GM19351 (cell line): ENCODE data around the gene CTNNAL1.
"Not testable (repeated sequence)": the region's sequence is repeated elsewhere in the genome, so short reads cannot be mapped to it uniquely, and the experiment has no call there.

Experiments used
- ATAC-seq: cut with Tn5 transposase; IDR thresholded peaks from one replicate; pipeline ENCODE4 v1.9.1; 2021; ENCODE audit warnings: mild to moderate bottlenecking, moderate library complexity; ENCODE audit not compliant: unreplicated experiment

The CTNNAL1 gene

DNA sequence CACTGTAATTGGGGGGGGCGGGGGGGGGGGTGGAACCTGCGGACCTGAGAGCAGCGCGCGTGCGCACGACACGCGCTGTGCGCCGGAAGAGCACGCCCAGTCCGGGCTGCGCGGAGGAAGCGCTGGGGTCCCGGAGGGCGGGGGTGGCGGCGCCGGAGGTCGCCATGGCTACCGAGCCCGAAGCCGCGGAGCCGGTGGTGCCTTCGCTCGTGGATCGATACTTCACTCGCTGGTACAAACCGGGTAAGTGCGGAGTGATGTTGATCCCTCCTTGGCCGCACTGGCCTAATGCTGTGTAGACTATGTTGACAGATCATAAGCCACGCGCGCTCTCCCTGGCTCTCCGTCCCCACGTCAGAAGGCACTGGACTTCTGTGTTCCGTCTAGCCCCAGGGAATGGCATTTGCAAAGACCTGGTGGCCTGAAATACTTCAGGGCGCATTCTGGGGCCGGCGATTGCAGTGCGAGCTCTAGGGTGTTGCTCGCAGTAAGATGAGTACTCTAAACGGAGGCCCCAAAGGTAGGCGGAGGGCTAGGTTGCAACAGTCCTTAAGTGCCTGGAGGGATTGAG lies 78.9 kb downstream of the CTNNAL1 start, which contains the start of gene ABITRAM:
Gene ABITRAM, plus strand, starts transcription at position 78 of the 571 bp plus-strand sequence. Its CDS starts 87 bp downstream, at position 165.
- peak; percentile 79 for ATAC-seq

DNA sequence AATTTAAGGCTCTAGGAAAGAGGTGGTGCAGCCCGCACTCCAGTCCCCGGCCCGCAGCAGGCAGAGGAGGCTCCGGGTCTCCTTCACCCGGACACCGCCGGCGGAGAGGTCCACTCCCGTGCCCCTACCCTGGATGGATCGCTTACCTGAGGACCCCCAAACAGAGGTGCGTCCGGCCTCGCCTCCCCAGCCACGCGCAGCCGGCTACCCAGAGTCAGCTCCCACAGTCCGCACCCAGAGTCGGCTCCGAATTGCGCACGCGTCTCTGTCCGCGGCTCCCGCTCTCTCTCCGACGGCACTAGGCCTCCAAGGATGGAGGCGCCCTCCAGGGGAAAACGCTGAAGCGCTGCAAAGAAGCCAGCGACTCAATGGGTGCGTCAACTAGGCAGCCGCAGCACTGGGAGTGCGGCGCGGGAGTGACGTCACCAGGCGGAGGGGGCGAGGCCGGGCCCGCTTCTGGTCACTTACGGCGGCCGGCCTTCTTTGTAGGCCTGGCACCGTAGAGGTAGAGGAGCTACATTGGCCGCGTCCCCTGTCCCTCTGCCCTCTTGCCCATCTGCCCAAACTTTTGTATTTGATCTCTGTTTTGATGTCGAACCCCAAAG lies 79.5 kb downstream of the CTNNAL1 start, which contains the start of gene ELP1:
Gene ELP1, minus strand, starts transcription at position 407 of the 605 bp plus-strand sequence. CDS start 2,978 bp downstream, outside the sequence.
- peak; percentile 86 for ATAC-seq

DNA sequence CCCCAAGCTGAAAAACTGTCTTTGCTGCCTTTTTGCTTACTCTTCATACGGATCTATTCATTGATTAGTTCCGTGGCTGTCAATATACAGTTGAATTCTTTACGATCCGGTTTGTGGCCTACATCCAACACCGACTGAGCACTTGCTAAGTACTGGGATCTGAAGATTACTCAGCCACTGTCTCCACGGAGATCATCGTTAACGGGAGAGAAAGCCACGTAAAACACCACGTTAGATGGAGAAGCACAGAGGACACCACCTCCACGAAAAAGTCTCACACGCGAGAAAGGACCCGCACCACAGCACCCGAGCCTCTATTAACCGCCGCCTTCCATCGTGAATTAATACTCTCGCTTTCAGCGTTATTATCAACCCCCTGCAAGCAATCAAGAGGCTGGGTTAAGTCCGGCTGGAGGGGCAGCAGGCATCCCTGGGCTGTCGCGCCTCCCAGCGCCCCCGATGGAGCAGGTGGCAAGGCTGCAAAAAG lies 80.0 kb downstream of the CTNNAL1 start:
- no peak for ATAC-seq

DNA sequence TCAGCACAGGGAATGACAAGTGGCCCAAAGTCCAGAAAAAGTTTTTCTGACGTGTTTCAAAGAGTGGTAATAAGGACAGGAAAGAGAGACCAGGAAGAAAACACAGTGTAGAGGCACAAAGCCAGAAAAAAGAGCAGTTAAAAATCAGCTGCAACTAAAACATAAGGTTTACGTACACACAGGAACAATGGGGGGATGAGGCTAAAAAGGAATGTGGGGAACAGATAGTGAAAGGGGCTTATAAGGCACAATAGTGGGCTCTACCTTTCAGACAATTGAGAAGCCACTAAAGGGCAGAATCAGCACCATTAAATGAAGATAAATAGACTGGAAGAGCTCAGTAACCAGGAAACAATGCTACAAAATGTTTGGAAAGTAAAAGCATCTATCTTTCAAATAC lies 84.9 kb downstream of the CTNNAL1 start:
- ATAC-seq: no peak

DNA sequence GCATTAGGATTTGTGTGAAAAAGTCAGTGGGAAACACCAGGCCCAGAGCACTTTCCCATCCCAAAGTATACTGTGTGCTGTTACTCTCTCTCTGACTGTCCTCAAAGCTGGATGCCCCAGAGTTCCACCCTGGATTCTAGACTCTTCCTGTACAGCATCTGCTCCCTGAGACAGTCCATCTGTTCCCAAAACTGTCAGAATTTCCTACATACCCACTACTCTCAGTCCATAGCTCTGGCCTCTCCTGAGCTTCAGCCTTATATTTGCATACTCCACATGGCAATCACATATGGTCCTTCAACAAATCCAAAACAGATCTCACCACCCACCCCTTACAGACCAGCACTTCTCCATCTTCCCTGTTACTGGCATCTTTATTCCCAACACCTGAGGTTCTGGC lies 88.8 kb downstream of the CTNNAL1 start:
- no peak for ATAC-seq

DNA sequence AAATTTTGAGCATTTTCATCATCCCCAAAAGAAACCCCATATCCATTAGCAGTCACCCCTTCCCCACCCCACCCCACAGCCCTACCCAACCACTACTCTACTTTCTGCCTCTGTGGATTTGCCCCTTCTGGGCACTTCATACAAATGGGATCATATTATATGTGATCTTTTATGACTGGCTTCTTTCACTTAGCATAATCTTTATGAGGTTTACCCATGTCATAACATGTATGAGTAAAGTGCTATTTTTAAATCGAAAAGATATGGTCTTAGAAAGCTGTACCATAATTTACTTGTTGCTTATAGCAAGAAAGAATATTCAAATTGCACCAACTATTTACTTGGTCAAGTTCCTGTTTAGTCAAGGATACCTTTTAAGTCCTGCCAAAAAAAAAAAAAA lies 92.1 kb downstream of the CTNNAL1 start:
- no peak for ATAC-seq

DNA sequence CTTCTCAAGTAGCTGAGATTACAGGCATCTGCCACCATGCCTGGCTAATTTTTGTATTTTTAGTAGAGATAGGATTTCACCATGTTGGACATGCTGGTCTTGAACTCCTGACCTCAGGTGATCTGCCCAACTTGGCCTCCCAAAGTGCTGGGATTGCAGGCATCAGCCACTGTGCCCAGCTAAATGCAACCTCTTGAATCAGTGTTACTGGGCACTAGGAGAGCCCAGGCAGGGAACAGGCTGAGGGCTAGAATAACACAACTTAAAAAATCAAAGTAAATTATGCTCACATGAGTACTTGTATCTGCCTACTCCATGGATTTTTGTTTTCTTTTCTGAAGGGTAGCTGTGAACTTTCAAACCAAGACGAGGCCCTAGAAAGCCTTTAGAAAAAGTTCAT lies 92.9 kb downstream of the CTNNAL1 start:
- ATAC-seq: not testable (repeated sequence)

DNA sequence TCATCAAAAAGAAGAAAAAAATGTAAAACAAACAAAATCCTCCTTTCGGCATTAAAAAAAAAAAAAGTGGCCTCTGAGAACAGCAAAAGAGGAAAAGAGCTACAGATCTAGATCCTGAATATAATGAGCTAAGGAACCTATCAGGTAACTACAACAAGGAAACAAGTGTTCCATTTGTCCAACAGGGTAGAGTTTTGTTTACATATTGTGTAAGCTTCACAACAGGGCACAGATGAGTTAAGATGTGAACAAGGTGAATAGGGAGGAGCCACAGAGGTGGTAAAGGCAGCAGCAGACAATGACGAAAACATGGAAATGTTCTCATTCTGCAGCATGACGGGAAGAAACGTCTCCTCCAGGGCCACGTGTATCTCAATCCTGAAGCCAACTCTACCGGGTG lies 93.8 kb downstream of the CTNNAL1 start:
- ATAC-seq: no peak

DNA sequence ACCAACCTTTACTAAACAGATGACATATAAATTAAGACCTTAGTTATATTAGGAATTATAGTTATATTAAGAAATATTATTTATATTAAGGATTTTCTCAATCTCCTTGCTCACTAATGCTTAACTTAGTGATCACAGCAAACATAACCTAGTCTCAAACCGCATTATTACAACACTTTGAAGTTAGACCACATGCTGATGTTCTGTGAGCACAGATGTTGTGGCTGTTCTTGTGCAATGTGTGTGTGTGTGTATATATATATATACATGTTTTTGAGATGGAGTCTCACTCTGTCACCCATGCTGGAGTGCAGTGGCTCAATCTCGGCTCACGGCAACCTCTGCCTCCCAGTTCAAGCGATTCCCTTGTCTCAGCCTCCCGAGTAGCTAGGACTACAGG lies 99.9 kb downstream of the CTNNAL1 start:
- no peak for ATAC-seq

DNA sequence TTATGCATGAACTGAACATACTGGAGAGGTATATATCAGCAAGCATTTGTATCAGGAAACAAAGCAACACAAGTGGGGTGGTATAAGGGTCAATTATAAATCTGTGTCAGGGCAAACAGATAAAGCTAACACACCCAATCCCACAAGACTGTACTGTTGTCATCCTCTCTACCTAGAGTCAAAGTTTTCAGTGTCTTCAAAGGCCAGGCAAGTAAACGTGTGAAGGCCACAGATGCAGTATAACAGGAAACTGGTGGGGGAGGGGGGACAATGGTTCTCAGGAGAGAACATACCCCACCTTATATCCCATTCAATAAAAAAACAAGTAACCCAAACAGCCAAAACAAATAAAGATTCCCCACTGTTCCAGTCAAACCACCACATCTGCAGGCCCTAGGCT lies 101.5 kb downstream of the CTNNAL1 start:
- ATAC-seq: no peak

DNA sequence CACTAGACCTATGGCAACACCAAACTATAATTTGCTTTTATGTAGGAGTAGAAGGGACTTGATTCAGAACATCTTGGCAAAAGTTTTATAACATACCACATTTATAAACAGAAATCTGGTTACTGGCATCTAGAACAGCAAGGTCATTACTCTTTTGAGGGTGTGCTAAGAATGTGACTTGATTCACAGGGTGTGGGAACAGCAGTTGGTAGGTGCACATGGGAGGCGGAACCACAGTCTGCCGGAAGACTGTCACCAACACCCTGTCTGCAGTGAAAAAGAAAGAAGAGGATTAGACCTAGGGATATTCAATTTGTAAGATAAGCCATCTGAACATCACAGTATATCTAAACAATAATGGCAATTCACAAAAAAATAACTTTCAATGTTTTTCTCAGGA lies 102.4 kb downstream of the CTNNAL1 start:
- ATAC-seq: no peak

DNA sequence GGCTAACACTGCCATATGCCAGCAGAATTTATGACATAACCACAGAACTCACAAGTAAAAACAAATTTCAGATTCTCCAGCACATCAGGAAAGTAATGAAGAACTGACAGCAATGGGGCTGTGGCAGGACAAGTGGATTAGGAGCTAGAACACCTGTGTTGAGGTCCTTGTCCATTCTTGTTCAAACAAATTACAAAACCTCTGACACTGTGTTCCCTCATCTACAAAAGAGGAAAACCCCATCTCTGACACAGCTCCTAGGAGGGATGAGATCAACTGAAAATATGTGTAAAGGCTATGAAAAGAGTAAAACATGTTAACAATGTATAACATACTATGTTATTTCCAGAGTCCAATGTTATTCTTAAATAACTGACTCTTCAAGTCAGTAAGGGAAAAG lies 102.9 kb downstream of the CTNNAL1 start:
- no peak for ATAC-seq

DNA sequence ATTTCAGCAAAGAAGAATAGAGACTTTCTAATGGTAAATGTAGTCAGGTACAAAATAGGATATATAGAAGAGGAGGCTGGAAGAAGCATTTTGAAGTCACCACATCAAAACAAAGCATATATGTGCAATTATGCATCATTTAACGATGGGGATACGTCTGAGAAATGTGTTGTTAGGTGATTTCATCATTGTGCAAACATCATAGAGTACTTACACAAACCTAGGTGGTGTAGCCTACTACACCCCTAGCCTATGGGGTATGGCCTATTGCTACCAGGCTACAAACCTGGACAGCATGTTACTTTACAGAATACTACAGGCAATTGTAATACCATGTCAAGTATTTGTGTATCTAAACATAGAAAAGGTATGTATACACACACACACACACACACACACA lies 107.8 kb downstream of the CTNNAL1 start:
- ATAC-seq: no peak

DNA sequence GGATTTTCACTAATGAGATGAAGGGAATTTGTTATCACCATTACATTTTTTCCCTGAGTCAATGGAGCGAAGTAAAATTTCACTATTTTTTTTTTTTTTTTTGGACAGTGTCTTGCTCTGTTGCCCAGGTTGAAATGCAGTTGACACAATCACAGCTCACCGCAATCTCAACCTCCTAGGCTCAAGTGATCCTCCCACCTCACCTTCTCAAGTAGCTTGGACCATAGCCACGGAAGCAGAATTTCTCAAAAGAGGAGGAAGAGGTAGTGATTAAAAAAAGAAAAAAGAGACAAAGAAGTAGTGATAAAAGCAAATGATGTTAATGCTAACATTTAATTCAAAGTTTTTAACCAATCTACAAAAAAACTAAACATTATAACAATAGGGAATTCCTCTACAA lies 109.1 kb downstream of the CTNNAL1 start:
- no peak for ATAC-seq

DNA sequence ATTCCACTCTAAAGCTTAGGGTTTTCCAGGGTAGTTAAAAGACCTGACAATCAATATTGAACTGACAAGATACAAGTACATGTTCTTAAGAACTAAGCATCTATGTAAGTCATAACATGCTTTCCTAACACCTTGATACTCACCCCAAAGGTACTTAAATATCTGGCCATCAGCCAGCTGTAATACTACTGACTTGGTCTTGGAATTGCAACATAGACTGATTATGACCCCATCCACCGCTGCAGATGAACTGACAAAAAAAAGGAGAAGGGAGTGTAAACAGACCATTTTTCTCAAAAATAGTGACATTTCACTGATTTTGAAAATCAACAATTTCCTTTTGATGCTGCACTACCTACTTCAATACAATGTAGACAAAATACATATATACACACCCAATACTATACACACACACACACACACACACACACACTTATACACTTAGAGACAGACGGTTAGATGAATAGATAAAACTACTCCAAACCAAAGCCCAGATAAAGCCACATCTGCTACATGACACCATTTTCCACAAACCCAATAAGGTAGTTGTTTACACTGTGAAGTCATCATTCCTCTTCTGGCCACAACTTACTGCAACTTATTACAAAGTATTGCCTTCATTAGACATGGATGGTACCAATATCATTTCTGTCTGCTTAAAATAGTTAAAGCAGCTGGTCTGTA lies 109.7 kb downstream of the CTNNAL1 start:
- ATAC-seq: no peak

DNA sequence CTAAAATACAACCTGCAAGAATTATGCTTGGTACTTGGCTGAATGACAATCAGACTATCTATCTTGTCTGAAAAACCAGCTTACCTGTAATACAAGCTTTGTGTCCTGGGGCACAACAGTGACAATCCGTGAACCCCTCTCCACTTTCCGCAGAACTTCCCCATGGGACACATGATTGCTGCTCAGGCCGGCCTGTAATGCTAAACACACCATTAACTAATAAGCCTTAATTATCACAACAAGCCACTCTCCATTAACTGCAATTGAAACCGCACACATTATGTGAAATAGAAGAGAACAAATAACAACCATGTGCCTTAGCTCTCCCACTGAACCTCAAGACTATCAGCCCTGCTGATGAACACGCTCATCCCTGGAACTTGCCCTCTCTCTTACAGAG lies 113.1 kb downstream of the CTNNAL1 start:
- ATAC-seq: no peak

DNA sequence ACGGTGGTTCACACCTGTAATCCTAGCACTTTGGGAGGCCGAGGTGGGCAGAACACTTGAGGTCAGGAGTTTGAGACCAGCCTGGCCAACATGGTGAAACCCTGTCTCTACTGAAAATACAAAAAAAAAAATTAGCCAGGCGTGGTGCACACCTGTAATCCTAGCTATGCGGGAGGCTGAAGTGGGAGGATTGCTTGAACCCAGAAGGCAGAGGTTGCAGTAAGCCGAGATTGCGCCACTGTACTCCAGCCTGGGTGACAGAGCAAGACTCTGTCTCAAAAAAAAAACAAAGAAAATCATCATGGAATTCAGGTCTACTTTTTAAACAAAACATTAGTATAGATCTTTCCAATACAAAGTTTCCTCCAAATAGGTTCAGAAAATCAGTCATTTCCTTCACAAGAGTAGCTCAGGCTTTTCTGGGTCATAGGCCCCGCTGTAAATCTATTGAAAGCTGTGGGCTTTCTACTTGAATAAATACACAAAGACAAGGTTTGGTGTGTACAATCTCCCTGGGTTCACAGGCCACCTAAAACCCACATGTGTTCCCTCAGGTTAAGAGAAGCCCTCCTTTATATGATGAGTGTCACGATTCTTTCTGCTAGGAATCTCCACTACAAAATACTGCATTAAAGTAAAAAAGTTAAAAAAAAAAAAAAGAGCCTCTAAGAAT lies 114.1 kb downstream of the CTNNAL1 start:
- ATAC-seq: not testable (repeated sequence)

DNA sequence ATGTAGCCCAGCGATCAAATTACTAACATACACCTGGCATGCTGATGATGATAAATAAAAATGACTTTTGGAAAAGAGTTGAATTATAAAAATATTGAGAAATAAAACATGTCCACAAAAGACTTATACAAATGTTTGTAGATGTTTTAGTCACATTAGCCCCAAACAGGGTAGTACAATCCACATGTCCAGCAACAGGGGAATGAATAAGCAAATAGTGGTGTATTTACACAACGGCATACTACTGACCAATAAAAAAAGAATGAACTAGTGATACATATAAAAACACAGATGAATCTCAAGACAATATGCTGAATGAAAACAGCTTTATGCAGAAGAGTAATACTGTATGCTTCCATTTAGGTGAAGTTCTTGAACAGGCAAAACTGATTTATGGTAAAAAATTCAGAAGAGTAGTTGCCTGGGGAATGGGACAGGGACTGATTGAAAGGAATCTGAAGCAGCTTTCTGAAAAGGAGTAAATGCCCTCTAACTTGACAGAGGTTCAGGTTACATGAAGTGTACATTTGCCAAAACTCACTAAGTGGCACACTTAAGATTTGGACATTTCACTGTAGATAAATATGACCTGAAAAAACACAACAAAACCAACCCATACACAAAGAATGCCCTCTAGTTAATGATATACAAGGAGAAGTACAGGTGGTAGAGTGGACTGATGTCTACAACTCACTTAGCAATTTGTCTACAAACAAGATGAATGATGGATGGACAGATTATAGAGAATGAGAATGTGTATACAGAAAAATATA lies 115.8 kb downstream of the CTNNAL1 start:
- no peak for ATAC-seq

DNA sequence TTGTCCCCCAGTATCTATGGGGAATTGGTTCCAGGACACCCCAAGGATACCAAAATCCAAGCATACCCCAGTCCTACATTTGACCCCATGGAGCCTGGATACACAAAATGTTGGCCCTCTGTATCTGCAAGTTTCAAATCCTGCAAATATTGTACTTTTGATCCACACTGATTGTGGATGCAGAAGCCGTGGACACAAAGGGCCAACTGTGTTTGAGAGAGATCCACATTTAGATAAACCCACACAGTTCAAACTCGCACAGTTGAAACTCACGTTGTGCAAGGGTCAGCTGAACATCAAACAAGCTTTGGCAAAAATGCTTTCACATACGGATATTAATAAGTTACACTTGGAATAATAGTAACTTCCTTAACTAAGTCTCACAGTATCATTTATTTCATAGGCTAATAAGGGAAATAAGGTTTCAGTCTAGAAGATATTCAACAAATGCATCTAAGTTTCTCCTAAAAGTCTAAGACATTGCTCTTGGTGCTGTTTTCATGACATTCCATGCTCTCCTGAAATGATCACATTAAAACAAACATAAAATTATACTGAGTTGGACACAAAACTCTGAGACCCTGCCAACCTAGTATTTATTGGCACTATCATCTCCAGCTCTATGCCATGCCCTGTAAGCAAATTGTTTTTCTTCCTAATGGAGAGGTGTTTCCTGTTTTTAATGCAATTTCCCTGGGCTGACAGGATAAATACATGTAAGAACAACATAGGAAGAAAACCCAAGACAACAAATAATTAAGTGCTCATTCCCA lies 118.9 kb downstream of the CTNNAL1 start:
- no peak for ATAC-seq
